ENCODE measurements around the gene BMERB1. TPM values are rescaled to one million over a fixed set of nuclear protein-coding genes. Genes with fewer than 3 reads are reported as not detected.

BMERB1 gene
- total and polyA plus RNA-seq, 7 donors: 26.6 to 133 (median 41.3) TPM

DNA sequence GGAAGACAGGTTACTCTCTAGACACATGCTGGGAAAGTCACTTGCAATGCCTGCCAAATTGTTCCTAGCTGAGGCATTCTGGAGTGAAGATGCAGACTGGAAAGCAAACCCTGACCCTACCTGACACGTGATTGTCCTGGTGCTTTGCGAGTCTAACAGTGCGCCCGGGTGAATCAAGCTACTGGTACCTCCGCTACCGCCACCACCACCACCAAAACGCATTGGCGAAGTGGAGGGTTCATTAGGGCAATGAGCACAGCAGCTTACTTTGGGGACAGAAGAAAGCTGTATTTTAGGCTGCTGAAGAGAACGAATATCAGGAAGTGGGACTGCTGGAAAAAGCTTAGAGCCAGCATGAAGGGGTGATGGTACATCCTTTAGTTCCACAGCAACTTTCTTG lies 201.5 kb downstream of the BMERB1 start:
- H3K27ac ChIP-seq: no peak overlapping the region
- intact Hi-C loops (cut with DNase I): no loop called here
- no peaks in the 10 kb centered on the region for H3K9me3 ChIP-seq
- H3K4me1 ChIP-seq: peaks cover 13% of the 10 kb centered on the region
- 89 to 94% (median 93%) methylated on average over 9 of the region's 9 CpGs for WGBS, 3 donors
- H3K4me3 ChIP-seq: no peak overlapping the region
- H3K36me3 ChIP-seq (ENCODE audit: insufficient read depth in 1 of 2, low read depth in 1 of 2): peaks cover 23 to 91% of the 10 kb centered on the region in 2 donors
- no peak for DNase-seq
- TF ChIP-seq, protein P1, sequence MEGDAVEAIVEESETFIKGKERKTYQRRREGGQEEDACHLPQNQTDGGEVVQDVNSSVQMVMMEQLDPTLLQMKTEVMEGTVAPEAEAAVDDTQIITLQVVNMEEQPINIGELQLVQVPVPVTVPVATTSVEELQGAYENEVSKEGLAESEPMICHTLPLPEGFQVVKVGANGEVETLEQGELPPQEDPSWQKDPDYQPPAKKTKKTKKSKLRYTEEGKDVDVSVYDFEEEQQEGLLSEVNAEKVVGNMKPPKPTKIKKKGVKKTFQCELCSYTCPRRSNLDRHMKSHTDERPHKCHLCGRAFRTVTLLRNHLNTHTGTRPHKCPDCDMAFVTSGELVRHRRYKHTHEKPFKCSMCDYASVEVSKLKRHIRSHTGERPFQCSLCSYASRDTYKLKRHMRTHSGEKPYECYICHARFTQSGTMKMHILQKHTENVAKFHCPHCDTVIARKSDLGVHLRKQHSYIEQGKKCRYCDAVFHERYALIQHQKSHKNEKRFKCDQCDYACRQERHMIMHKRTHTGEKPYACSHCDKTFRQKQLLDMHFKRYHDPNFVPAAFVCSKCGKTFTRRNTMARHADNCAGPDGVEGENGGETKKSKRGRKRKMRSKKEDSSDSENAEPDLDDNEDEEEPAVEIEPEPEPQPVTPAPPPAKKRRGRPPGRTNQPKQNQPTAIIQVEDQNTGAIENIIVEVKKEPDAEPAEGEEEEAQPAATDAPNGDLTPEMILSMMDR (IDR thresholded peaks at IDR 0.05): no peak
- ATAC-seq: no peak
- no peaks in the 10 kb centered on the region for H3K27me3 ChIP-seq (ENCODE audit: insufficient read depth in 3 of 3, low read length in 2 of 3)

DNA sequence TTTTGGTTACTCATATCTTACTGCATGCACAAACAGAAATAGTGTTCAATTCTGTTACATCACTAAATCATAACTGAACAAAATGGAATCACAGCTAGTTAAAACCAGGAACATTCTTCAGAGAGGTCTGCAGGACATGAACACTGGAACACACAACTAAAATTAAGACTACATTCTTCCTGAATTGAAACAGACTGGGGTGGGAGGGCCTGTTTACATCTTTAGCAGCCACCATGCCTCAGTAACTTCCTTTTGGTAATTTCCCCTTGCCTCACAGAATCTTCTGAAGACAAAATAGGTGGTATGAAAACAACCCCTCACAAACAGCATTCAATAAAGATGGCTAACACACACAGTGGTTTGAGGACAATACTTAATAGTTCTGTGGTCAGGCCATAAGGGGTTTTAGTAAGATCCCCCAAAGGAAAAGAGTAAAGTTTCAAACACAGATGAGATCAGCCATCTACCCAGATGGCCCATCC lies 202.0 kb downstream of the BMERB1 start:
- intact Hi-C loops (cut with DNase I): no loop called here
- ATAC-seq: no peak
- TF ChIP-seq, protein P1 (IDR thresholded peaks at IDR 0.05): no peak

More for the DNA sequence above, 202.0 kb downstream of the BMERB1 start:
- no peaks in the 10 kb centered on the region for H3K9me3 ChIP-seq
- no peak for DNase-seq
- no peaks in the 10 kb centered on the region for H3K27me3 ChIP-seq (ENCODE audit: insufficient read depth in 3 of 3, low read length in 2 of 3)
- peaks cover 18% of the 10 kb centered on the region for H3K4me1 ChIP-seq
- peaks cover 20 to 87% of the 10 kb centered on the region in 2 donors for H3K36me3 ChIP-seq (ENCODE audit: insufficient read depth in 1 of 2, low read depth in 1 of 2)
- H3K27ac ChIP-seq: no peak overlapping the region
- no peak overlapping the region for H3K4me3 ChIP-seq

Other genes with a start within 250 kb of the BMERB1 start
- 10 to 100 TPM in 3 of 4 donors, 1 to 10 TPM in 1; 8.0 to 18.7 (median 11.0) TPM for gene NPIPA5, start 56.3 kb upstream of the BMERB1 start, total RNA-seq
- gene NPIPA5, start 56.3 kb upstream of the BMERB1 start, polyA plus RNA-seq: 10 to 100 TPM in 2 of 3 donors, 1 to 10 TPM in 1; 1.5 to 22.1 (median 16.0) TPM
- gene MPV17L, start 38.8 kb upstream of the BMERB1 start, total RNA-seq: 10 to 100 TPM in 2 of 4 donors, 1 to 10 TPM in 2; 5.6 to 30.3 (median 16.1) TPM
- 1 to 10 TPM; 5.6 to 9.2 (median 6.3) TPM for gene MPV17L, start 38.8 kb upstream of the BMERB1 start, polyA plus RNA-seq
- 10 to 100 TPM; 41.7 to 91.5 (median 51.3) TPM for gene MARF1, start 208.6 kb downstream of the BMERB1 start, total RNA-seq
- gene MARF1, start 208.6 kb downstream of the BMERB1 start, polyA plus RNA-seq: 10 to 100 TPM; 13.4 to 35.1 (median 17.0) TPM
- gene NDE1, start 215.7 kb downstream of the BMERB1 start, total RNA-seq: 10 to 100 TPM in 3 of 4 donors, 1 to 10 TPM in 1; 7.9 to 17.0 (median 11.5) TPM
- 10 to 100 TPM in 1 of 3 donors, 1 to 10 TPM in 2; 6.6 to 14.6 (median 7.3) TPM for gene NDE1, start 215.7 kb downstream of the BMERB1 start, polyA plus RNA-seq